ENCODE measurements around the gene CLEC4E. TPM values are rescaled to one million over a fixed set of nuclear protein-coding genes. Genes with fewer than 3 reads are reported as not detected.
"Not testable (repeated sequence)": the region's sequence is repeated elsewhere in the genome, so short reads cannot be mapped to it uniquely, and the experiment has no call there.

The CLEC4E gene
- total and polyA plus RNA-seq, 8 donors: 0.11 to 37.5 (median 0.42) TPM

GRCh38 chr12:8572507-8572906 lies 31.8 kb upstream of the CLEC4E start:
- DNase-seq: no peak
- H3K27me3 ChIP-seq: no peaks in the 10 kb centered on the region
- intact Hi-C loops (cut with DNase I): no loop called here
- H3K4me1 ChIP-seq: peaks cover 0 to 18% of the 10 kb centered on the region in 2 donors
- peak; percentile 74 for ATAC-seq
- no peaks in the 10 kb centered on the region for H3K36me3 ChIP-seq
- TF ChIP-seq, protein P1, sequence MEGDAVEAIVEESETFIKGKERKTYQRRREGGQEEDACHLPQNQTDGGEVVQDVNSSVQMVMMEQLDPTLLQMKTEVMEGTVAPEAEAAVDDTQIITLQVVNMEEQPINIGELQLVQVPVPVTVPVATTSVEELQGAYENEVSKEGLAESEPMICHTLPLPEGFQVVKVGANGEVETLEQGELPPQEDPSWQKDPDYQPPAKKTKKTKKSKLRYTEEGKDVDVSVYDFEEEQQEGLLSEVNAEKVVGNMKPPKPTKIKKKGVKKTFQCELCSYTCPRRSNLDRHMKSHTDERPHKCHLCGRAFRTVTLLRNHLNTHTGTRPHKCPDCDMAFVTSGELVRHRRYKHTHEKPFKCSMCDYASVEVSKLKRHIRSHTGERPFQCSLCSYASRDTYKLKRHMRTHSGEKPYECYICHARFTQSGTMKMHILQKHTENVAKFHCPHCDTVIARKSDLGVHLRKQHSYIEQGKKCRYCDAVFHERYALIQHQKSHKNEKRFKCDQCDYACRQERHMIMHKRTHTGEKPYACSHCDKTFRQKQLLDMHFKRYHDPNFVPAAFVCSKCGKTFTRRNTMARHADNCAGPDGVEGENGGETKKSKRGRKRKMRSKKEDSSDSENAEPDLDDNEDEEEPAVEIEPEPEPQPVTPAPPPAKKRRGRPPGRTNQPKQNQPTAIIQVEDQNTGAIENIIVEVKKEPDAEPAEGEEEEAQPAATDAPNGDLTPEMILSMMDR (IDR thresholded peaks at IDR 0.05): no peak
- H3K4me3 ChIP-seq: no peak overlapping the region
- H3K27ac ChIP-seq: peak overlapping the region in 1 of 2 donors; percentile 72
- peaks cover 0 to 2% of the 10 kb centered on the region in 2 donors for H3K9me3 ChIP-seq

DNA sequence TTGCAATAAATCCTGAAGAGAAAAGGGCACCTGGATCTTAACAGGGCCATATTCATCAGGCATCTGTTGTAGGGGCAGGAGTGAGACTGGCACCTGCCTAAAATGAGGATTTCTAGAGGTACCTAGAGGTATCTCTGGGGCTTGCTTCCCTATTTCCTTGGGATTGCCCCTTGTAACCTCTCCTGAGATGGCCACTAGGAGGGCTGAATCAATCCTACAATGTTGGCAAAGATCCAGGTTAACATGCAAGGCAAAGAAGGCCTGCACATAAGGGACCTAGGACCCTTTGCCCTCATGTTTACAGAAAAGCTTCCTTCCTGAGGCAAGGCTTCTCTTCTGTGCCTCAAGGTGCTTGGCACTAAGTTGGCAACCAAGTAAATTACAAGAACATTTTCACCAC lies 25.8 kb upstream of the CLEC4E start:
- peak overlapping the region in 1 of 2 donors; percentile 86 for H3K27ac ChIP-seq
- intact Hi-C loops (cut with DNase I): no loop called here

GRCh38 chr12:8566052-8566451 lies 25.3 kb upstream of the CLEC4E start:
- Histone ChIP-seq H3K4me3 (peak overlapping the region in 1 of 2 donors; percentile 16), H3K27ac (peak overlapping the region in 1 of 2 donors; percentile 86), H3K9me3 (peaks cover 0 to 12% of the 10 kb centered on the region in 2 donors), H3K4me1 (peaks cover 0 to 12% of the 10 kb centered on the region in 2 donors)
- intact Hi-C loops (cut with DNase I); H3K27me3 ChIP-seq; H3K36me3 ChIP-seq; DNase-seq: not testable (repeated sequence)
- peak; percentile 52 for ATAC-seq

More for the DNA sequence above, 25.8 kb upstream of the CLEC4E start:
- Histone ChIP-seq H3K27me3 (no peaks in the 10 kb centered on the region), H3K36me3 (no peaks in the 10 kb centered on the region), H3K9me3 (peaks cover 0 to 12% of the 10 kb centered on the region in 2 donors), H3K4me3 (peak overlapping the region in 1 of 2 donors; percentile 16), H3K4me1 (peaks cover 0 to 12% of the 10 kb centered on the region in 2 donors)
- TF ChIP-seq, protein P1 (IDR thresholded peaks at IDR 0.05): no peak
- no peak for DNase-seq
- ATAC-seq: no peak

DNA sequence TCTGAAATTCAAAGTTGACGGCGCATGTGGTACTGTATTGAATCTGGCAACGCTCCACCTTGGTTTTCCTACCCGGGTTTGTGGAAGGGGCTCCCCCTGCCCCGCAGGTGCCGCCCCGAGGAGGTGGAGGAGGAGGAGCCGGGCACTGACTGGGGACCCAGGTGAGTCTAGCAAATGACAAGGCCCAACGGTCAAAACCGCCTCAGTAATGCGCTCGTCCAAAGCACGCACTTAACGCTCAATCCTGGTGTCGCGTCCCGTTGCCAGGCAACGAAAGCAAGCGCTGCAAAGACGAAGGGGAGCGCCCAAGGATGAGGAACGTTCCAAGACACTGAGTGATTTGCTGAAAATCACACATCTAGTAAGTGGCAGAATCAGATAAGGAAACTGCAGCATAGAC lies 24.0 kb upstream of the CLEC4E start:
- DNase-seq (peak in 1 of 4 donors; percentile 21), ATAC-seq (no peak)
- TF ChIP-seq, protein P1 (IDR thresholded peaks at IDR 0.05): no peak
- Histone ChIP-seq H3K27me3 (no peaks in the 10 kb centered on the region), H3K9me3 (peaks cover 0 to 12% of the 10 kb centered on the region in 2 donors), H3K36me3 (no peaks in the 10 kb centered on the region), H3K4me3 (no peak overlapping the region), H3K4me1 (peaks cover 0 to 12% of the 10 kb centered on the region in 2 donors), H3K27ac (no peak overlapping the region)
- intact Hi-C loops (cut with DNase I): no loop called here

DNA sequence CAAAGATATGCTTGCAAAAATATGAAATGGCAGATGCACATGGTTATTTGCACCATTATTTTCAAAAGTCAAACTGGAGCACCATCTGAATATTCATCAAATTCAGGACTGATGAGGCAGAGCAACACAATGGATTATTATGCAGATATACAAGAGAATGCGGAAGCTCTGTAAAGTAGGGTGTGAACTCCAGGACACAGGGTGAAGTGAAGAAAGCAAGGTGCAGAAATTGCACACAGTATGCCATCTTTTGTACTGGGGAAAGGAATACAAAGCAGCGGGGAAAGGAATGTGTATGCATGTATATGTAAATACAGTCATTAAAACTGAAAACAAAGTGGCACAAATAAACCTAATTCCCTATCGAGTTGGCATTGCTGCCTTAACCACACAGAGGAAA lies 22.7 kb upstream of the CLEC4E start:
- Histone ChIP-seq H3K36me3 (no peaks in the 10 kb centered on the region), H3K9me3 (peaks cover 0 to 12% of the 10 kb centered on the region in 2 donors), H3K27me3 (no peaks in the 10 kb centered on the region), H3K27ac (no peak overlapping the region), H3K4me1 (peaks cover 0 to 12% of the 10 kb centered on the region in 2 donors), H3K4me3 (no peak overlapping the region)
- intact Hi-C loops (cut with DNase I): no loop called here
- ATAC-seq (no peak), DNase-seq (no peak)
- TF ChIP-seq, protein P1 (IDR thresholded peaks at IDR 0.05): no peak

DNA sequence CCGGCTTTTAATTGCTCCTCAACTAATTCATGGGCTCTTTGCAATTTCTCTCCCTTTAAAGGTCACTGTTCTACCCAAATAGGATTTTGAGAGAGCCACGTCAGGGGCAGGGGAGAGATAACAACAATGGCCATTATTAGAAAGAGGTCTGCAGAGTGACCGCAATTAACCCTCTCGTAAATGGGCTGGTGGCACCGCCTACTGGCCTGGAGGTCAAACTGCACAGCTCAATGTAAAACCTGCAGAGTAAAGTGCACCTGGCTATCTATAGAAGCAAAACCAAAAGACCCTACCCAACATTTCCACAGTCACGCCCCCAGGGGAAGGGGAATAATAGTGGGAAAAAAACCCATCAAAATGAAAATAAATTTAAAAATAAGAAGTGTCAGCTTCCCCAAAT lies 21.6 kb upstream of the CLEC4E start:
- intact Hi-C loops (cut with DNase I): no loop called here
- no peak overlapping the region for H3K27ac ChIP-seq
- ATAC-seq (no peak), DNase-seq (no peak)
- no peaks in the 10 kb centered on the region for H3K36me3 ChIP-seq
- peaks cover 0 to 12% of the 10 kb centered on the region in 2 donors for H3K4me1 ChIP-seq
- H3K27me3 ChIP-seq: no peaks in the 10 kb centered on the region
- TF ChIP-seq, protein P1 (IDR thresholded peaks at IDR 0.05): no peak
- no peak overlapping the region for H3K4me3 ChIP-seq
- H3K9me3 ChIP-seq: peaks cover 0 to 8% of the 10 kb centered on the region in 2 donors

All from left lung (tissue), 10 donors.